Keratinocyte (primary cell): ENCODE data around the gene PRKAR1B. TPM values are rescaled to one million over a fixed set of nuclear protein-coding genes. Genes with fewer than 3 reads are reported as not detected.

ENCODE experiments used
- DNase-seq: peaks from one replicate; pipeline ENCODE4 v3.0.0-alpha.2; 2011; ENCODE audit warnings: low read depth, missing footprints, low spot score
- FAIRE-seq: peaks from 2 replicates; lab custom pipeline; 2011; peaks lifted over from hg19 to GRCh38; lab: Jason Lieb, UNC
- H2AFZ ChIP-seq: 2 replicates; pipeline ENCODE4 v1.6.0; 2012; ENCODE audit warnings: low read length, control low read depth, inconsistent platforms; ENCODE audit not compliant: control insufficient read depth
- H3K27ac ChIP-seq: 2 replicates; pipeline ENCODE4 v1.5.1; 2011; ENCODE audit warnings: low read length; ENCODE audit not compliant: control insufficient read depth, insufficient read depth
- H3K27me3 ChIP-seq: 3 replicates; pipeline ENCODE4 v1.6.0; 2011; ENCODE audit warnings: low read length; ENCODE audit not compliant: control insufficient read depth, insufficient read depth; ENCODE audit errors: extremely low read depth
- H3K36me3 ChIP-seq, 2 experiments: 2 replicates in 1 of 2; 3 replicates in 1 of 2; pipeline ENCODE4 v1.5.1; 2011; ENCODE audit warnings: low read length in 2 of 2, mild to moderate bottlenecking in 1 of 2; ENCODE audit not compliant: control insufficient read depth in 2 of 2, insufficient read depth in 2 of 2; ENCODE audit errors: extremely low read depth in 1 of 2
- H3K4me1 ChIP-seq: 3 replicates; pipeline ENCODE4 v1.5.1; 2011; ENCODE audit warnings: low read length; ENCODE audit not compliant: control insufficient read depth, insufficient read depth; ENCODE audit errors: extremely low read depth
- H3K4me2 ChIP-seq: 3 replicates; pipeline ENCODE4 v1.6.0; 2011; ENCODE audit warnings: low read depth, low read length; ENCODE audit not compliant: control insufficient read depth, insufficient read depth; ENCODE audit errors: extremely low read depth
- H3K4me3 ChIP-seq, 3 experiments: fragments of 200-600 bp in 1 of 3; sonication (generic) in 1 of 3; 2 replicates in 2 of 3; 3 replicates in 1 of 3; pipeline ENCODE4 v1.5.1; 2011 to 2016; ENCODE audit warnings: low read length in 3 of 3, mild to moderate bottlenecking in 3 of 3, control low read depth in 2 of 3, inconsistent platforms in 1 of 3, low read depth in 1 of 3, mixed read lengths in 1 of 3, mixed run types in 1 of 3, moderate library complexity in 1 of 3; ENCODE audit not compliant: control insufficient read depth in 2 of 3, insufficient read depth in 2 of 3; ENCODE audit errors: extremely low read depth in 1 of 3
- H3K79me2 ChIP-seq: 2 replicates; pipeline ENCODE4 v1.6.0; 2012; ENCODE audit warnings: low read length; ENCODE audit not compliant: control insufficient read depth, insufficient read depth
- H3K9ac ChIP-seq: 3 replicates; pipeline ENCODE4 v1.6.0; 2011; ENCODE audit warnings: low read length; ENCODE audit not compliant: control insufficient read depth, insufficient read depth; ENCODE audit errors: extremely low read depth
- H3K9me1 ChIP-seq: 3 replicates; pipeline ENCODE4 v1.6.0; 2011; ENCODE audit warnings: low read length; ENCODE audit not compliant: control insufficient read depth, insufficient read depth; ENCODE audit errors: extremely low read depth
- H3K9me3 ChIP-seq: 2 replicates; pipeline ENCODE4 v1.5.1; 2012; ENCODE audit warnings: low read depth, low read length; ENCODE audit not compliant: control insufficient read depth
- H4K20me1 ChIP-seq: 3 replicates; pipeline ENCODE4 v1.6.0; 2011; ENCODE audit warnings: low read length; ENCODE audit not compliant: control insufficient read depth, insufficient read depth; ENCODE audit errors: extremely low read depth
- EZH2 ChIP-seq: IDR thresholded peaks from one replicate; pipeline ENCODE4 v1.6.1; 2012; ENCODE audit warnings: inconsistent platforms, mild to moderate bottlenecking, low read length, moderate library complexity
- dilution Hi-C: fragments of 300-500 bp; cut with MboI; formaldehyde crosslinking; loops from one replicate; pipeline ENCODE4 v1.7.0; 2020; ENCODE audit warnings: low sequenced_read_pairs; ENCODE audit not compliant: extremely low pct_ligation_motif_present
- polyA plus RNA-seq, 5 experiments: library from polyadenylated mRNA; depleted of rRNA in 3 of 5; stranded (reverse) in 3 of 5; stranded (forward) in 1 of 5; unstranded in 1 of 5; fragments of >200 nt; gene quantifications; 1 replicate in 1 of 5; 2 replicates in 3 of 5; 3 replicates in 1 of 5; pipeline versions ENCODE4 v1.2.1 to v1.2.3, GENCODE V29; 2011 to 2012; ENCODE audit warnings: missing spikeins in 2 of 5, low read depth in 1 of 5, low replicate concordance in 1 of 5
- TF ChIP-seq, protein P1 (sequence below), 3 experiments: IDR thresholded peaks in 1 of 3; conservative IDR thresholded peaks in 1 of 3; optimal IDR thresholded peaks in 1 of 3; 2 replicates in 2 of 3; 3 replicates in 1 of 3; pipeline versions ENCODE3 to v1.5.1; 2011; ENCODE audit warnings: low read length in 3 of 3, mild to moderate bottlenecking in 3 of 3, moderate library complexity in 2 of 3, control low read depth in 1 of 3, inconsistent platforms in 1 of 3; ENCODE audit not compliant: insufficient read depth in 2 of 3; ENCODE audit errors: extremely low read depth in 1 of 3

PRKAR1B gene
- polyA plus RNA-seq, 1 donor (not counting 4 experiments of a cell fraction or from before 2014, with no cell fraction given): 10.8 TPM

DNA sequence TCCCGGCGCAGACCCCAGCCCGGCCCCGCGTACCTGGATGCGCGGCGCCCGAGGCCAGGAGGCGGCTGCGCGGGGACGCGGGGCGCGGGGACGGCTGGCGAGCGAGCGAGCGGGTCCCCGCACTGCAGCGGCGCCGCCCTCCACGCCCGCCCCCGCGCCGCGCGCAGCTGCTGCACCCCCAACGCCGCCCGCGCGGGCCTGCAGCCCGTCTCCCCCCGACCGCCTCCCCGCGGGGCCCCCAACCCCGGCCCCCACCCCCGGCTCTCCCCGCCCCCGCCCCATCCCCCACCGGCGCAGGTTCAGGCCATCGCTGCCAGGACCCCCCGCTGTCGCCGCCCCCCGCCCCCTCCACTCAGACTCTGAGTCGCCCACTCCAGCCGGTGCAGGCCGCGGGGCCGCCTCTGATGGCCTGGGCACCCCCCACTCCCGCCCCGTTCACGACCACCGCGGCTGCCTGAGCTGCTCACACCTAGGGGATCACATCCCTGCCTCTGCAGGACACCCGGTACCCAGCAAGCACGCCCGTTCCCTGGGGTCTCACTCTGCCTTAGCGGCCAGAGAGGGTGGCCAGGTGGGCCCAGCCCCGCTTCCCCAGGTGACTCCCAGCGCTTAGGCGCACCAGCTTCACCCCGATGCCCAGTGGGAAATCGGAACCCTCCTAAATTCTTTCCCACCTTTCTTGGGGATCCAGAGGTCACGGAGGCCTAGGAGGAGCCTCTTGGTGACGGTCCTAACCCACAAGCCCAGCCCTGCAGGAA, 14.5 kb downstream of the PRKAR1B start:
- FAIRE-seq: no peak
- Histone ChIP-seq H3K36me3 (peaks cover 1 to 2% of the 10 kb centered on the region in 2 experiments), H3K9me3 (no peaks in the 10 kb centered on the region), H3K9me1 (no peaks in the 10 kb centered on the region), H2AFZ (no peak overlapping the region), H3K9ac (no peak overlapping the region), H3K4me1 (no peaks in the 10 kb centered on the region), H3K4me3 (no peak overlapping the region), H3K27me3 (peaks cover 5% of the 10 kb centered on the region), H3K79me2 (no peaks in the 10 kb centered on the region), H4K20me1 (peaks cover 3% of the 10 kb centered on the region), H3K27ac (no peak overlapping the region), H3K4me2 (no peak overlapping the region)
- dilution Hi-C loops: no loop called here
- DNase-seq: no peak
- TF ChIP-seq, protein P1, sequence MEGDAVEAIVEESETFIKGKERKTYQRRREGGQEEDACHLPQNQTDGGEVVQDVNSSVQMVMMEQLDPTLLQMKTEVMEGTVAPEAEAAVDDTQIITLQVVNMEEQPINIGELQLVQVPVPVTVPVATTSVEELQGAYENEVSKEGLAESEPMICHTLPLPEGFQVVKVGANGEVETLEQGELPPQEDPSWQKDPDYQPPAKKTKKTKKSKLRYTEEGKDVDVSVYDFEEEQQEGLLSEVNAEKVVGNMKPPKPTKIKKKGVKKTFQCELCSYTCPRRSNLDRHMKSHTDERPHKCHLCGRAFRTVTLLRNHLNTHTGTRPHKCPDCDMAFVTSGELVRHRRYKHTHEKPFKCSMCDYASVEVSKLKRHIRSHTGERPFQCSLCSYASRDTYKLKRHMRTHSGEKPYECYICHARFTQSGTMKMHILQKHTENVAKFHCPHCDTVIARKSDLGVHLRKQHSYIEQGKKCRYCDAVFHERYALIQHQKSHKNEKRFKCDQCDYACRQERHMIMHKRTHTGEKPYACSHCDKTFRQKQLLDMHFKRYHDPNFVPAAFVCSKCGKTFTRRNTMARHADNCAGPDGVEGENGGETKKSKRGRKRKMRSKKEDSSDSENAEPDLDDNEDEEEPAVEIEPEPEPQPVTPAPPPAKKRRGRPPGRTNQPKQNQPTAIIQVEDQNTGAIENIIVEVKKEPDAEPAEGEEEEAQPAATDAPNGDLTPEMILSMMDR (optimal IDR thresholded peaks at IDR 0.05 in 1 of 3, IDR thresholded peaks at IDR 0.05 in 1 of 3, conservative IDR thresholded peaks at IDR 0.05 in 1 of 3; ENCODE audit: extremely low read depth in 1 of 3, insufficient read depth in 2 of 3, low read length in 3 of 3): no peak
- no peak for TF ChIP-seq EZH2

DNA sequence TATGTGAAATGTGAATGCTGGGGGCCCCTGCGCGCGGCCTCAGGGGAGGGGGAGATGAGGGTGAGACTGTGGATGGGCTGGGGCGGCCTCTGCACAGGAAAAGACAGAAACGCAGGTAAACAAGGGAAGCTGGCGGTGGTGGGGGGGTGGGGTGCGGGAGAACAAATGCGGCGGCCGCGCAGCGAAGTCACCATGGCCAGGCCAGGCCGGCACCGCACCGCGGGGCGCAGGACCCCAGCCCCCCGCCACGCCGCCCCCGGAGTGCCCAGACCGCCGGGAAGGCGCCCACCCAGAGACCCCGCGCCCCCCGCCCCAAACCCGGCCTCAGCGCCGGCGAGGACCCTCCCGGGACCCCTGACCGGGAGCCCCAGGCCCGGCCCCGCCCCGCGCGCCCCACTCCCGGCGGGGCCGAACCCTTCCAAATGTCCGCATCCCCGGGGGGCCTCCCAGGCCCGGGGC, 15.1 kb downstream of the PRKAR1B start:
- H3K9ac ChIP-seq: no peak overlapping the region

More for the DNA sequence above, 15.1 kb downstream of the PRKAR1B start:
- DNase-seq: no peak
- Histone ChIP-seq H3K4me3 (no peak overlapping the region), H3K4me1 (no peaks in the 10 kb centered on the region), H3K9me3 (no peaks in the 10 kb centered on the region), H2AFZ (no peak overlapping the region), H4K20me1 (peaks cover 3% of the 10 kb centered on the region), H3K9me1 (no peaks in the 10 kb centered on the region), H3K27me3 (peaks cover 5% of the 10 kb centered on the region), H3K27ac (no peak overlapping the region), H3K79me2 (no peaks in the 10 kb centered on the region), H3K4me2 (no peak overlapping the region), H3K36me3 (peaks cover 1 to 2% of the 10 kb centered on the region in 2 experiments)
- FAIRE-seq: no peak
- dilution Hi-C loops: no loop called here
- no peak for TF ChIP-seq EZH2
- TF ChIP-seq, protein P1 (optimal IDR thresholded peaks at IDR 0.05 in 1 of 3, IDR thresholded peaks at IDR 0.05 in 1 of 3, conservative IDR thresholded peaks at IDR 0.05 in 1 of 3; ENCODE audit: extremely low read depth in 1 of 3, insufficient read depth in 2 of 3, low read length in 3 of 3): no peak
